Vagina (tissue), 2 donors: ENCODE measurements around the gene SEMA4D.

Experiments
- POLR2A ChIP-seq, 2 donors: fragments of 450-650 bp; IDR thresholded peaks; one replicate each; pipeline ENCODE4 v1.6.1; 2017; ENCODE audit warnings: antibody characterized with exemption in 2 of 2, mild to moderate bottlenecking in 2 of 2, moderate library complexity in 2 of 2
- POLR2AphosphoS5 ChIP-seq, 2 donors: sonication (generic); formaldehyde crosslinking; IDR thresholded peaks; one replicate each; pipeline ENCODE4 v1.9.0; 2017; ENCODE audit warnings: antibody characterized with exemption in 2 of 2, mild to moderate bottlenecking in 2 of 2, low read depth in 1 of 2; ENCODE audit not compliant: insufficient read depth in 1 of 2
- TF ChIP-seq, protein P1 (sequence below), 3 experiments: fragments of 450-650 bp in 2 of 3; fragments of 200-600 bp in 1 of 3; sonication (generic) in 1 of 3; IDR thresholded peaks; one replicate each; pipeline ENCODE4 v1.5.1; 2017 to 2019; ENCODE audit warnings: antibody characterized with exemption in 3 of 3, mild to moderate bottlenecking in 2 of 3, moderate library complexity in 2 of 3

DNA sequence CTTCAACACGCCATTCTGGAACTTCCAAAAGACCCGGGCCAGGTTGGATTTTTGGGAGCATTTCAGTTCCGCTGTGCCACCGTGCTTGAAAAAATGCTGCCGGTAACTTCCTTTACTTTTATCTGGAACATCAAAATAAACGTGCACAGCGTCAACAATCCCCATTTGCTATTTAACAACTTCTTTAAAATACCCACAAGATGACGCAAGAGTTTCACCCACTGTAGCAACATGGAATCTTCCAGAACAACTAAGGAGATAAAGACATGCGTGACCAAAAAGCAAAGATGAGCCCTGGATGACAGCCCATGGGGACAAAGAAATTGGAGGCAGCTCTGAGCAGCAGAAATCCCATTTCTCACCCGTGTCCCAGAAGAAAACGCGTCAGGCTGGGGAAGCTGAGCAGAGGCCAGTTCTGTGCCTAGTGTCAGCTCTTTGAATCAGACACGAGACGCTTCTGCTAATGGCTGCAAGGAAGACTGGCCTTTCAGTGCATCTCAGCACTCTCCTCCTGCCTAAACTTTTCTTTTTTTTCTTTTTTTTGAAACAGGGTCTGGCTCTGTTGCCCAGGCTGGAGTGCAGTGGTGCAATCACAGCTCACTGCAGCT is 118.3 kb downstream of the SEMA4D start:
- TF ChIP-seq, protein P1, sequence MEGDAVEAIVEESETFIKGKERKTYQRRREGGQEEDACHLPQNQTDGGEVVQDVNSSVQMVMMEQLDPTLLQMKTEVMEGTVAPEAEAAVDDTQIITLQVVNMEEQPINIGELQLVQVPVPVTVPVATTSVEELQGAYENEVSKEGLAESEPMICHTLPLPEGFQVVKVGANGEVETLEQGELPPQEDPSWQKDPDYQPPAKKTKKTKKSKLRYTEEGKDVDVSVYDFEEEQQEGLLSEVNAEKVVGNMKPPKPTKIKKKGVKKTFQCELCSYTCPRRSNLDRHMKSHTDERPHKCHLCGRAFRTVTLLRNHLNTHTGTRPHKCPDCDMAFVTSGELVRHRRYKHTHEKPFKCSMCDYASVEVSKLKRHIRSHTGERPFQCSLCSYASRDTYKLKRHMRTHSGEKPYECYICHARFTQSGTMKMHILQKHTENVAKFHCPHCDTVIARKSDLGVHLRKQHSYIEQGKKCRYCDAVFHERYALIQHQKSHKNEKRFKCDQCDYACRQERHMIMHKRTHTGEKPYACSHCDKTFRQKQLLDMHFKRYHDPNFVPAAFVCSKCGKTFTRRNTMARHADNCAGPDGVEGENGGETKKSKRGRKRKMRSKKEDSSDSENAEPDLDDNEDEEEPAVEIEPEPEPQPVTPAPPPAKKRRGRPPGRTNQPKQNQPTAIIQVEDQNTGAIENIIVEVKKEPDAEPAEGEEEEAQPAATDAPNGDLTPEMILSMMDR (IDR thresholded peaks at IDR 0.05), result no peak
- TF ChIP-seq POLR2AphosphoS5 (IDR thresholded peaks at IDR 0.05; ENCODE audit: insufficient read depth in 1 of 2, low read depth in 1 of 2), result no peak
- no peak for TF ChIP-seq POLR2A (IDR thresholded peaks at IDR 0.05)
